HCT116 (cell line): Measurements from ENCODE around the gene SLC27A5. TPM values are rescaled to one million over a fixed set of nuclear protein-coding genes. Genes with fewer than 3 reads are reported as not detected.

Source experiments
- ATAC-seq: fragments of 200-7000 bp; cut with Tn5 transposase; 2 replicates; pipeline ENCODE4 v1.9.1; 2020; ENCODE audit warnings: mild to moderate bottlenecking, moderate library complexity
- BruUV-seq: library from RNA; stranded (reverse); fragments of 400-500 nt; replicated peaks from 2 replicates; lab custom pipeline; 2021; lab: Mats Ljungman, UMichigan
- CTCF ChIA-PET: fragments of 300-600 bp; sonication (Branson Sonifier 250); formaldehyde crosslinking; loops from one replicate; lab custom pipeline; 2021; ENCODE audit warnings: antibody characterized with exemption; lab: Charles Lee
- POLR2A ChIA-PET: fragments of 300-600, 350-600 bp; sonication (Branson Sonifier 250); formaldehyde crosslinking; loops from one replicate; lab custom pipeline; 2021; ENCODE audit warnings: antibody characterized with exemption; lab: Charles Lee
- RAD21 ChIA-PET, 2 experiments: fragments of 300-600 bp; sonication (Branson Sonifier 250); formaldehyde crosslinking; loops; one replicate each; lab custom pipeline; 2023; ENCODE audit warnings: low total read pairs in 2 of 2; ENCODE audit not compliant: uncharacterized antibody in 2 of 2, unreplicated experiment in 2 of 2, low non-redundant PET in 1 of 2; lab: Charles Lee
- DNase-seq: peaks from one replicate; pipeline ENCODE4 v3.0.0-alpha.2; 2010; ENCODE audit warnings: low read depth, low spot score
- H2AFZ ChIP-seq: fragments of 200-600 bp; shearing (Covaris generic), sonication (generic); 2 replicates; pipeline ENCODE4 v1.6.1; 2017; ENCODE audit warnings: low read depth, mixed run types, mixed read lengths, antibody characterized with exemption, low read length; ENCODE audit not compliant: poor library complexity, severe bottlenecking
- H3K27ac ChIP-seq: 2 replicates; pipeline ENCODE4 v1.5.1; 2012; ENCODE audit warnings: low read depth, low read length
- H3K27me3 ChIP-seq: fragments of 200-600 bp; sonication (generic); 2 replicates; pipeline ENCODE4 v1.6.1; 2016; ENCODE audit warnings: mixed run types, low read length, mixed read lengths; ENCODE audit not compliant: insufficient read depth
- H3K36me3 ChIP-seq, 2 experiments: fragments of 200-500 bp in 1 of 2; fragments of 200-600 bp in 1 of 2; sonication (Bioruptor generic) in 1 of 2; sonication (generic) in 1 of 2; 2 replicates each; pipeline versions ENCODE4 v1.5.1 to v1.6.1; 2014 to 2016; ENCODE audit warnings: low read length in 2 of 2, inconsistent platforms in 1 of 2, mixed read lengths in 1 of 2, mixed run types in 1 of 2; ENCODE audit not compliant: insufficient read depth in 2 of 2, control insufficient read depth in 1 of 2
- H3K4me1 ChIP-seq, 2 experiments: fragments of 200-600 bp in 1 of 2; sonication (generic) in 1 of 2; 2 replicates each; pipeline versions ENCODE4 v1.5.1 to v1.6.1; 2012 to 2017; ENCODE audit warnings: low read length in 2 of 2, inconsistent platforms in 1 of 2, mild to moderate bottlenecking in 1 of 2, mixed read lengths in 1 of 2, mixed run types in 1 of 2, moderate library complexity in 1 of 2; ENCODE audit not compliant: insufficient read depth in 2 of 2, control insufficient read depth in 1 of 2
- H3K4me2 ChIP-seq: fragments of 200-600 bp; sonication (generic); 2 replicates; pipeline ENCODE4 v1.6.1; 2017; ENCODE audit warnings: mixed run types, low read length, mixed read lengths
- H3K4me3 ChIP-seq, 2 experiments: fragments of 200-600 bp in 1 of 2; sonication (generic) in 1 of 2; replicated peaks in 1 of 2; 2 replicates each; pipeline ENCODE4 v1.5.1; 2011 to 2016; ENCODE audit warnings: low read length in 2 of 2, control low read depth in 1 of 2, low read depth in 1 of 2, mild to moderate bottlenecking in 1 of 2, mixed read lengths in 1 of 2, mixed run types in 1 of 2
- H3K79me2 ChIP-seq: fragments of 200-600 bp; sonication (generic); 2 replicates; pipeline ENCODE4 v1.6.1; 2017; ENCODE audit warnings: mild to moderate bottlenecking, mixed run types, low read length, moderate library complexity, mixed read lengths; ENCODE audit not compliant: insufficient read depth
- H3K9ac ChIP-seq: fragments of 200-600 bp; sonication (generic); 2 replicates; pipeline ENCODE4 v1.6.1; 2016; ENCODE audit warnings: low read length, mixed read lengths
- H3K9me2 ChIP-seq: fragments of 200-600 bp; sonication (generic), shearing (Covaris generic); 2 replicates; pipeline ENCODE4 v1.6.1; 2017; ENCODE audit warnings: mixed run types, mild to moderate bottlenecking, moderate library complexity; ENCODE audit not compliant: insufficient read depth
- H3K9me3 ChIP-seq, 2 experiments: fragments of 200-500 bp in 1 of 2; fragments of 200-600 bp in 1 of 2; sonication (Bioruptor generic) in 1 of 2; sonication (generic) in 1 of 2; 2 replicates each; pipeline ENCODE4 v1.6.1; 2014 to 2017; ENCODE audit warnings: low read length in 2 of 2, mixed read lengths in 2 of 2, inconsistent platforms in 1 of 2, low read depth in 1 of 2, mild to moderate bottlenecking in 1 of 2, mixed run types in 1 of 2, moderate library complexity in 1 of 2; ENCODE audit not compliant: control insufficient read depth in 1 of 2, insufficient read depth in 1 of 2
- H4K20me1 ChIP-seq: fragments of 200-600 bp; sonication (generic), shearing (Covaris generic); 2 replicates; pipeline ENCODE4 v1.6.1; 2017; ENCODE audit warnings: mixed run types, mild to moderate bottlenecking, moderate library complexity; ENCODE audit not compliant: insufficient read depth
- JUND ChIP-seq: IDR thresholded peaks from 2 replicates; pipeline ENCODE4 v1.6.1; 2012
- SIN3A ChIP-seq: IDR thresholded peaks from 2 replicates; pipeline ENCODE4 v1.6.1; 2012; ENCODE audit warnings: low read depth
- intact Hi-C: fragments of 100-400 bp; cut with micrococcal nuclease; formaldehyde crosslinking; loops from 2 replicates; pipeline ENCODE4 v1.10.0; 2022
- total RNA-seq: library from RNA; stranded (reverse); gene quantifications from one replicate; pipeline ENCODE4 v1.2.1, GENCODE V29; 2021; ENCODE audit not compliant: unreplicated experiment
- TF ChIP-seq, protein P1 (sequence below): IDR thresholded peaks from 2 replicates; pipeline ENCODE4 v1.6.1; 2012; ENCODE audit warnings: low read depth
- TF ChIP-seq, protein P2 (sequence below), 3 experiments: fragments of 200-600 bp in 1 of 3; sonication (generic) in 1 of 3; IDR thresholded peaks in 2 of 3; conservative IDR thresholded peaks in 1 of 3; 2 replicates each; pipeline ENCODE4 v1.5.1; 2012 to 2017; ENCODE audit warnings: low read depth in 2 of 3, low read length in 2 of 3, antibody characterized with exemption in 1 of 3, borderline replicate concordance in 1 of 3, control low read depth in 1 of 3, mild to moderate bottlenecking in 1 of 3, mixed read lengths in 1 of 3, mixed run types in 1 of 3, moderate library complexity in 1 of 3; ENCODE audit not compliant: insufficient read depth in 1 of 3

SLC27A5 gene
- total RNA-seq, 1 experiment from 2014 or later = 27.1 TPM

DNA sequence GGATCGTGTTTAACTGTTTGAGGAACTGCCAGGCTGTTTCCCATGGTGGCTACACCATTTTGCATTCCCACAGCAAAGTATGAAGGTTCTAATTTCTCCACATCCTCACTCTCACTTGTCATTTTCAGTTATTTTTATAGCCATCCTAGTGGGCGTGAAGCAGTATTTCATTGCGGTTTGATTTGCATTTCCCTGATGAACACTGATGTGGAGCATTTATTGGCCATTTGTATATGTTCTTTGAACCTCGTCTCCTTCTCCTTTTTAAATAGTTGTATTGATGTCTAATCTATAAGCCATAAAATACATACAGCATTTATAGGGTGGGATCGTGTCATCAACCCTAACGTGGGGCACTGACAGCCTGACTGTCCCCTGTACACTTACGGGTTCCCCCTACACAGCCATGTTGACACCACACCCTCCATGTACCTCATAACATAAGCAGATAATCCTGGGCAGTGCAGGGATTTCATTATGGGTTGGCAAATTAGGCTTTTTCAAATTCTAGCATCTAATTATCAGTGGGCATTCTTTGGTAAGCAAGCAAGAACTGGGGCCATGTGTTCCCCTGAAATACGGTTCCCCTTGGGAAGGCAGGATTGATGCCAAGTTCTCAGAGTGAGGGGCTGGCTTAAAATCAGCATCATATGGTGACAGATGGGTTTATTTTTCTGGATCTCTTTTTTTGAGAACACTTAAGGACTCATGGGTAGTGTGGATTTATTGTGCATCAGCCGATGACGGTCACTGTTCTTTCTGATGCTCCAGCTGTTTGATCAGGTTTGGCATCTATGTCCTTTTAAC, 19.4 kb upstream of the SLC27A5 start:
- TF ChIP-seq JUND (no peak), SIN3A (no peak)
- TF ChIP-seq, protein P1, sequence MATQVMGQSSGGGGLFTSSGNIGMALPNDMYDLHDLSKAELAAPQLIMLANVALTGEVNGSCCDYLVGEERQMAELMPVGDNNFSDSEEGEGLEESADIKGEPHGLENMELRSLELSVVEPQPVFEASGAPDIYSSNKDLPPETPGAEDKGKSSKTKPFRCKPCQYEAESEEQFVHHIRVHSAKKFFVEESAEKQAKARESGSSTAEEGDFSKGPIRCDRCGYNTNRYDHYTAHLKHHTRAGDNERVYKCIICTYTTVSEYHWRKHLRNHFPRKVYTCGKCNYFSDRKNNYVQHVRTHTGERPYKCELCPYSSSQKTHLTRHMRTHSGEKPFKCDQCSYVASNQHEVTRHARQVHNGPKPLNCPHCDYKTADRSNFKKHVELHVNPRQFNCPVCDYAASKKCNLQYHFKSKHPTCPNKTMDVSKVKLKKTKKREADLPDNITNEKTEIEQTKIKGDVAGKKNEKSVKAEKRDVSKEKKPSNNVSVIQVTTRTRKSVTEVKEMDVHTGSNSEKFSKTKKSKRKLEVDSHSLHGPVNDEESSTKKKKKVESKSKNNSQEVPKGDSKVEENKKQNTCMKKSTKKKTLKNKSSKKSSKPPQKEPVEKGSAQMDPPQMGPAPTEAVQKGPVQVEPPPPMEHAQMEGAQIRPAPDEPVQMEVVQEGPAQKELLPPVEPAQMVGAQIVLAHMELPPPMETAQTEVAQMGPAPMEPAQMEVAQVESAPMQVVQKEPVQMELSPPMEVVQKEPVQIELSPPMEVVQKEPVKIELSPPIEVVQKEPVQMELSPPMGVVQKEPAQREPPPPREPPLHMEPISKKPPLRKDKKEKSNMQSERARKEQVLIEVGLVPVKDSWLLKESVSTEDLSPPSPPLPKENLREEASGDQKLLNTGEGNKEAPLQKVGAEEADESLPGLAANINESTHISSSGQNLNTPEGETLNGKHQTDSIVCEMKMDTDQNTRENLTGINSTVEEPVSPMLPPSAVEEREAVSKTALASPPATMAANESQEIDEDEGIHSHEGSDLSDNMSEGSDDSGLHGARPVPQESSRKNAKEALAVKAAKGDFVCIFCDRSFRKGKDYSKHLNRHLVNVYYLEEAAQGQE = no peak
- TF ChIP-seq, protein P2, sequence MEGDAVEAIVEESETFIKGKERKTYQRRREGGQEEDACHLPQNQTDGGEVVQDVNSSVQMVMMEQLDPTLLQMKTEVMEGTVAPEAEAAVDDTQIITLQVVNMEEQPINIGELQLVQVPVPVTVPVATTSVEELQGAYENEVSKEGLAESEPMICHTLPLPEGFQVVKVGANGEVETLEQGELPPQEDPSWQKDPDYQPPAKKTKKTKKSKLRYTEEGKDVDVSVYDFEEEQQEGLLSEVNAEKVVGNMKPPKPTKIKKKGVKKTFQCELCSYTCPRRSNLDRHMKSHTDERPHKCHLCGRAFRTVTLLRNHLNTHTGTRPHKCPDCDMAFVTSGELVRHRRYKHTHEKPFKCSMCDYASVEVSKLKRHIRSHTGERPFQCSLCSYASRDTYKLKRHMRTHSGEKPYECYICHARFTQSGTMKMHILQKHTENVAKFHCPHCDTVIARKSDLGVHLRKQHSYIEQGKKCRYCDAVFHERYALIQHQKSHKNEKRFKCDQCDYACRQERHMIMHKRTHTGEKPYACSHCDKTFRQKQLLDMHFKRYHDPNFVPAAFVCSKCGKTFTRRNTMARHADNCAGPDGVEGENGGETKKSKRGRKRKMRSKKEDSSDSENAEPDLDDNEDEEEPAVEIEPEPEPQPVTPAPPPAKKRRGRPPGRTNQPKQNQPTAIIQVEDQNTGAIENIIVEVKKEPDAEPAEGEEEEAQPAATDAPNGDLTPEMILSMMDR (IDR thresholded peaks at IDR 0.05 in 2 of 3, conservative IDR thresholded peaks at IDR 0.05 in 1 of 3; ENCODE audit: borderline replicate concordance in 1 of 3, insufficient read depth in 1 of 3, low read depth in 2 of 3, low read length in 2 of 3) = no peak
- POLR2A ChIA-PET = no interaction called here
- Histone ChIP-seq H2AFZ (no peak overlapping the region), H4K20me1 (no peaks in the 10 kb centered on the region), H3K4me2 (no peak overlapping the region), H3K4me1 (no peaks in the 10 kb centered on the region), H3K79me2 (no peaks in the 10 kb centered on the region), H3K9me2 (no peaks in the 10 kb centered on the region), H3K9ac (no peak overlapping the region), H3K27ac (no peak overlapping the region), H3K27me3 (peaks cover 4% of the 10 kb centered on the region; the same call in 1 of the 2 replicates), H3K9me3 (no peaks in the 10 kb centered on the region), H3K36me3 (no peaks in the 10 kb centered on the region), H3K4me3 (no peak overlapping the region)
- RAD21 ChIA-PET = no interaction called here
- intact Hi-C loops = no loop called here
- no TSS peak for BruUV-seq
- ATAC-seq (no peak; the same call in 1 of the 2 replicates), DNase-seq (no peak)
- CTCF ChIA-PET = no interaction called here
